AG09309 (cell line): ENCODE data around the gene RGS3.
"Not testable (repeated sequence)": the region's sequence is repeated elsewhere in the genome, so short reads cannot be mapped to it uniquely, and the experiment has no call there.

Experiments
- DNase-seq: peaks from one replicate; pipeline ENCODE4 v3.0.0-alpha.2; 2010; ENCODE audit warnings: low read depth
- H3K4me3 ChIP-seq: 2 replicates; pipeline ENCODE4 v1.5.1; 2011; ENCODE audit warnings: mild to moderate bottlenecking, low read depth, low read length, moderate library complexity; ENCODE audit not compliant: control insufficient read depth
- TF ChIP-seq, protein P1 (sequence below): IDR thresholded peaks from 2 replicates; pipeline ENCODE4 v1.5.1; 2011; ENCODE audit warnings: mild to moderate bottlenecking, low read depth, low read length, inconsistent platforms; ENCODE audit not compliant: insufficient read depth, control insufficient read depth; ENCODE audit errors: missing control alignments

The RGS3 gene

DNA sequence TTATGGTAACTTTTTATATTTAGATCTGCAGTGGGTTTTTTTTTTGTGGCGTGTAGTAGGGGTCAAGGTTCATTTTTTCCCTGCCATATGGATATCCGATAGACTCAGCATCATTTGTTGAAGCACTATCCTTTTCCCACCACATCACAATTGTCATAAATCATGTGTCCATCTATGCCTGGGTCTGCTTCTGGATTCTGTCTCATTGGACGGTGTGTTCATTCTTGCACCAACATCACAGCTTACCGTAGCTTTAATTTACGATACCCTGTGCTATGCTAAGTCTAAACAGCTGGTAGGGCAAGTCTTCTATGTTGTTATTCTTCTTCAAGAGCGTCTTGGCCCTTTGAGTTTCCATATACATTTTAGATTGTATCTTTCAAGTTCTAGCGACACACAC, 175.0 kb downstream of the RGS3 start:
- no peak overlapping the region for H3K4me3 ChIP-seq
- no peak for DNase-seq
- TF ChIP-seq, protein P1, sequence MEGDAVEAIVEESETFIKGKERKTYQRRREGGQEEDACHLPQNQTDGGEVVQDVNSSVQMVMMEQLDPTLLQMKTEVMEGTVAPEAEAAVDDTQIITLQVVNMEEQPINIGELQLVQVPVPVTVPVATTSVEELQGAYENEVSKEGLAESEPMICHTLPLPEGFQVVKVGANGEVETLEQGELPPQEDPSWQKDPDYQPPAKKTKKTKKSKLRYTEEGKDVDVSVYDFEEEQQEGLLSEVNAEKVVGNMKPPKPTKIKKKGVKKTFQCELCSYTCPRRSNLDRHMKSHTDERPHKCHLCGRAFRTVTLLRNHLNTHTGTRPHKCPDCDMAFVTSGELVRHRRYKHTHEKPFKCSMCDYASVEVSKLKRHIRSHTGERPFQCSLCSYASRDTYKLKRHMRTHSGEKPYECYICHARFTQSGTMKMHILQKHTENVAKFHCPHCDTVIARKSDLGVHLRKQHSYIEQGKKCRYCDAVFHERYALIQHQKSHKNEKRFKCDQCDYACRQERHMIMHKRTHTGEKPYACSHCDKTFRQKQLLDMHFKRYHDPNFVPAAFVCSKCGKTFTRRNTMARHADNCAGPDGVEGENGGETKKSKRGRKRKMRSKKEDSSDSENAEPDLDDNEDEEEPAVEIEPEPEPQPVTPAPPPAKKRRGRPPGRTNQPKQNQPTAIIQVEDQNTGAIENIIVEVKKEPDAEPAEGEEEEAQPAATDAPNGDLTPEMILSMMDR: no peak

DNA sequence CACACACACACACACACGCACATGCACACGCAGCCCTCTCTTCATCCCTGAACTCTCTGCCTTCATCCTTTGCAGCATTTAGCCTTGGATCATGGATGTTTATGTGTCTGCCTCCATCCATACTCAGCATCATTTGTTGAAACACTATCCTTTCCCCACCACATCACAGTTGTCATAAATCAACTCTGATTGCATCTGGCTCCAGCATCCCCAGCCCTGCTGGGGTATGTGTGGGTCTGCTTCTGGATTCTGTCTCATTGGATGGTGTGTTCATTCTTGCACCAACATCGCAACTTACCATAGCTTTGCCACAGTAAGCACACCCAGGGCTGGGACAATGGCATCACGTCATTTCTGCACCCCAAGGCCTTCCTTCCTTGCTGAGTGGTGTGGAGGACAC, 175.4 kb downstream of the RGS3 start:
- TF ChIP-seq, protein P1: no peak
- H3K4me3 ChIP-seq: no peak overlapping the region
- DNase-seq: no peak

DNA sequence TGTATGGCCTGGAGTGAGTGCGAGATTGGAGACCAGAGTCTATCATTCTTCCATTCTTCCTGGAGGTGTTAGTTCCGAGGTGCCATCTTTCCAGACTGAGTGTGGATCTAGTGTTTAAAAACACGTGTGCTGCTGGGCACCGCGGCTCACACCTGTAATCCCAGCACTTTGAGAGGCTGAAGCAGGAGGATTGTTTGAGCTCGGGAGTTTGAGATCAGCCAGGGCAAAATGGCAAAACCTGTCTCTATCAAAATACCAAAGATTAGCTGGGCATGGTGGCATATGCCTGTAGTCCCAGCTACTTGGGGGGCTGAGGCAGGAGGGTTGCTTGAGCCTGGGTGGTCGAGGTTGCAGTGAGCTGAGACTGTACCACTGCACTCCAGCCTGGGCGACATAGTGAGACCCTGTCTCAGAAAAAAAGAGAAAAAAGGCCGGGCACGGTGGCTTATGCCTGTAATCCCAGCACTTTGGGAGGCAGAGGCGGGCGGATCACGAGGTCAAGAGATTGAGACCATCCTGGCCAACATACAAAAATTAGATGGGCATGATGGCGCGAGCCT, 176.0 kb downstream of the RGS3 start:
- H3K4me3 ChIP-seq, DNase-seq: not testable (repeated sequence)

DNA sequence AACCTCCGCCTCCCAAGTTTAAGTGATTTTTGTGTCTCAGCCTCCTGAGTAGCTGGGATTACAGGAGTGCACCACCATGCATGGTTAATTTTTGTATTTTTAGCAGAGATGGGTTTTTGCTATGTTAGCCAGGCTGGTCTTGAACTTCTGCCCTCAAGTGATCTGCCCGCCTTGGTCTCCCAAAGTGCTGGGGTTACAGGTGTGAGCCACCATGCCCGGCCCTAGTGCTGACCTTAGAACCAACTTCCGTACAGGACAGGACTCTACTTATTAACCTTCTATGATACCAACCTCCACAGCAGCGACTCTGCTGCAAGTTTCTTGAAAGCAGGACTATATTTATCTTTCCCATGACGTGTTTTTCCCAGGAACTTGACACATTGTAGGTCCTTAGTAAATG, 176.9 kb downstream of the RGS3 start:
- H3K4me3 ChIP-seq: no peak overlapping the region
- TF ChIP-seq, protein P1: no peak
- DNase-seq: no peak

DNA sequence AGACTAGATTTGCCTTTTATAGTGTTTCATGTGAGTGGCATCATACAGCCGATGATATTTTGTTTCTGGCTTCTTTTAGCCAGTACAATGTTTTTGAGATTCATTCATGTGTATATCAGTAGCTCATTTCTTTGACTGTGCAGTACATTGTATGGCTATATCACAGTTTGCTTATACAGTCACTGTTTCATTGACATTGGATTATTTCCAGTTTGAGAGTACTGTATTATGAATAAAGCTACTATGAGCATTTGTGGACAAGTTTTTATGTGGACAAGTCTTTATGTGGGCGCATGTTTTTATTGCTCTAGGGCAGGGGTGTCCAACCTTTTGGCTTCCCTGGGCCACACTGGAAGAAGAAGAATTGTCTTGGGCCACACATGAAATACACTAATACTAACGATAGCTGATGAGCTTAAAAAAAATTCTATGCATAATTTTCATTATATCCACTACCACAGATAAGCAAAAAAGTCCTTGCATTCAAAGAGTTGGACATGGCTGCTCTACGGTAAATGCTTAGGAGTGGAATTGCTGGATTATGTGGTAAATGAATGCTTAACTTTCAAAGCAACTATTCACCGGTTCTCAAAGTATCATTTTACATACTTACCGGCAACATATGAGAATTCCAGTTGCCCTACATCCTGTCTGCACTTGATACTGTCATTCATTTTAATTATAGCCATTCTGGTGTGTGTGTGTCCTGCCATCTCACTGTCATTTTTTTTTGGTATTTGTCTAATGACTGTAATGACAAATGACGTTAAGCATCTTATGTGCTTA, 177.8 kb downstream of the RGS3 start:
- no peak overlapping the region for H3K4me3 ChIP-seq
- TF ChIP-seq, protein P1: no peak
- DNase-seq: no peak

DNA sequence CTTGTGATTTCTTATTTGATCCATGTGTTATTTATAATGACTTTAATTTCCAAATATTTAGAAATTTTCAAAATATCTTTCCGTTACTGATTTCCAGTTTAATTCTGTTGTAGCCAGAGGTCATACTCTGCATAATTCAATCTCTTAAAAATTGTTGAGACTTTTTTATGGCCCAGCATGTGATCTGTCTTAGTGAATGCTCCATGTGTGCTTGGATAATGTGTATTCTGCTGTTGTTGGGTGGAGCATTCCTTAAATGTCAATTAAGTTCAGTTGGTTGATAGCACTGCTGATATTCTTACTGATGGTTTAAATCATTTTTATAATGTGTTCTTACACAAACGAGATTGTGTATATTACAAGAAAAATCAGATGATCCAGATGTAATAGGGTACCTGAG, 180.8 kb downstream of the RGS3 start:
- no peak overlapping the region for H3K4me3 ChIP-seq
- DNase-seq: no peak
- TF ChIP-seq, protein P1: no peak

DNA sequence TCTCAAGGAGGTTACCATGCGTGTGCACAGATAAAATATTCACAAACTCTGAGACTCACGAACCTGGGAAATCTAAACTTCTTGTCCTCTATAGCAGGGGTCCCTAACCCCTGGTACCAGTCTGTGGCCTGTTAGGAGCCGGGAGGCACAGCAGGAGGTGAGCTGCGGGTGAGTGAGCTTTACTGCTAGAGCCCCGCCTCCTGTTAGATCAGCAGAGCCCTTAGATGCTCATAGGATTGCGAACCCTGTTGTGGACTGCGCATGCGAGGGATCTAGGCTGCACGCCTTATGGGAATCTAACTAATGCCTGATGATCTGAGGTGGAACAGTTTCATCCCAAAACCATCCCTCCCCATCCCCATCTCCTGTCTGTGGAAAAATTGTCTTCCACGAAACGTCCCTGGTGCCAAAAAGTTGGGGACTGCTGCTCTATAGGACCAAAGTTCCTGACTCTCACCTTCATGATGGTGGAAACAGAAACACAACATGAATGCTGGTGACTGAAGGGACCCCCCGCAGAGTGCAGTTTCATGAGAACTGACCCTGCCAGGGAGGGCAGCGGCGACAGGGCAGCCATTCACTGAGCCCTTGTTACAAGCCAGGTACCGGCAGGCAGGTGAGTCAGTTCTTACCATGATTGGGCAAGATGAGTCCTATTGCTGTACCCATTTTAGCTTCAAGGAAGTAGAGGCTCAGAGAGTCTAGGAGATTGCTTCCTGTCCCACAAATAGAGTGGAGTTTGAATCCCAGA, 181.9 kb downstream of the RGS3 start:
- H3K4me3 ChIP-seq: no peak overlapping the region
- DNase-seq: no peak
- TF ChIP-seq, protein P1: no peak
